Endothelial cell of umbilical vein (primary cell): ENCODE results near the gene SERF2. TPM values are rescaled to one million over a fixed set of nuclear protein-coding genes. Genes with fewer than 3 reads are reported as not detected.

ENCODE experiments used
- BruUV-seq: library from RNA; stranded (reverse); fragments of 400-500 nt; replicated peaks from 2 replicates; lab custom pipeline; 2021; lab: Mats Ljungman, UMichigan
- CTCF ChIA-PET: fragments of 300-600, 350-600 bp; sonication (Branson Sonifier 250); formaldehyde crosslinking; loops from one replicate; lab custom pipeline; 2021; ENCODE audit warnings: antibody characterized with exemption, inconsistent platforms; lab: Charles Lee
- POLR2A ChIA-PET: fragments of 300-600, 350-600 bp; sonication (Branson Sonifier 250); formaldehyde crosslinking; loops from one replicate; lab custom pipeline; 2021; ENCODE audit warnings: antibody characterized with exemption, inconsistent platforms; lab: Charles Lee
- DNase-seq: peaks from one replicate; pipeline ENCODE4 v3.0.0-alpha.2; 2011; ENCODE audit warnings: low read depth, low spot score
- FAIRE-seq: peaks from 2 replicates; lab custom pipeline; 2011; peaks lifted over from hg19 to GRCh38; lab: Jason Lieb, UNC
- H2AFZ ChIP-seq: 2 replicates; pipeline ENCODE4 v1.6.0; 2012; ENCODE audit warnings: low read depth, low read length, control low read depth, inconsistent platforms
- H3K27ac ChIP-seq: 2 replicates; pipeline ENCODE4 v1.5.1; 2011; ENCODE audit warnings: low read depth, mild to moderate bottlenecking, control low read depth, low read length, moderate library complexity; ENCODE audit not compliant: insufficient read depth
- H3K27me3 ChIP-seq, 2 experiments: 2 replicates each; pipeline versions ENCODE4 v1.6.0 to v1.6.1; 2011; ENCODE audit warnings: low read length in 2 of 2, mixed read lengths in 1 of 2; ENCODE audit not compliant: control insufficient read depth in 2 of 2, insufficient read depth in 2 of 2
- H3K36me3 ChIP-seq, 2 experiments: 2 replicates in 1 of 2; 3 replicates in 1 of 2; pipeline ENCODE4 v1.5.1; 2011; ENCODE audit warnings: low read length in 2 of 2, mild to moderate bottlenecking in 1 of 2, moderate library complexity in 1 of 2; ENCODE audit not compliant: control insufficient read depth in 2 of 2, insufficient read depth in 2 of 2; ENCODE audit errors: extremely low read depth in 1 of 2
- H3K4me1 ChIP-seq: 3 replicates; pipeline ENCODE4 v1.5.1; 2011; ENCODE audit warnings: mild to moderate bottlenecking, low read length; ENCODE audit not compliant: control insufficient read depth, insufficient read depth; ENCODE audit errors: extremely low read depth
- H3K4me2 ChIP-seq: 2 replicates; pipeline ENCODE4 v1.6.1; 2011; ENCODE audit warnings: low read length, control low read depth, mixed read lengths; ENCODE audit not compliant: insufficient read depth
- H3K4me3 ChIP-seq, 3 experiments: fragments of 200-600 bp in 1 of 3; sonication (generic), shearing (Covaris generic) in 1 of 3; replicated peaks in 1 of 3; 2 replicates each; pipeline ENCODE4 v1.5.1; 2011 to 2016; ENCODE audit warnings: control low read depth in 3 of 3, low read length in 3 of 3, mild to moderate bottlenecking in 2 of 3, inconsistent platforms in 1 of 3, low read depth in 1 of 3, moderate library complexity in 1 of 3; ENCODE audit not compliant: insufficient read depth in 1 of 3
- H3K79me2 ChIP-seq: 2 replicates; pipeline ENCODE4 v1.6.0; 2012; ENCODE audit warnings: low read length, inconsistent platforms; ENCODE audit not compliant: control insufficient read depth, insufficient read depth
- H3K9ac ChIP-seq: replicated peaks from 2 replicates; pipeline ENCODE3; 2011; ENCODE audit warnings: low read length, control low read depth; ENCODE audit not compliant: insufficient read depth; ENCODE audit errors: extremely low read depth
- H3K9me1 ChIP-seq: replicated peaks from 3 replicates; pipeline ENCODE4 v1.6.0; 2011; ENCODE audit warnings: mild to moderate bottlenecking, low read length; ENCODE audit not compliant: control insufficient read depth, insufficient read depth; ENCODE audit errors: extremely low read depth
- H3K9me3 ChIP-seq: replicated peaks from 2 replicates; pipeline ENCODE4 v1.5.1; 2012; ENCODE audit warnings: low read length, inconsistent platforms; ENCODE audit not compliant: control insufficient read depth, insufficient read depth
- H4K20me1 ChIP-seq: replicated peaks from 2 replicates; pipeline ENCODE3; 2011; ENCODE audit warnings: mild to moderate bottlenecking, low read length; ENCODE audit not compliant: control insufficient read depth, insufficient read depth; ENCODE audit errors: extremely low read depth
- CTCF ChIP-seq, 2 donors: IDR thresholded peaks; 1 replicate in 1 of 2; 2 replicates in 1 of 2; pipeline ENCODE4 v1.5.1; 2011; ENCODE audit warnings: low read length in 2 of 2, mild to moderate bottlenecking in 2 of 2, moderate library complexity in 2 of 2, control low read depth in 1 of 2, inconsistent platforms in 1 of 2, low read depth in 1 of 2; ENCODE audit not compliant: insufficient read depth in 1 of 2; ENCODE audit errors: extremely low read depth in 1 of 2
- EZH2 ChIP-seq: IDR thresholded peaks from 2 replicates; pipeline ENCODE4 v1.6.1; 2012; ENCODE audit warnings: borderline replicate concordance, low read depth, mild to moderate bottlenecking, moderate library complexity, low read length, inconsistent platforms; ENCODE audit not compliant: severe bottlenecking
- FOS ChIP-seq: IDR thresholded peaks from 2 replicates; pipeline ENCODE4 v1.6.1; 2011; ENCODE audit warnings: mild to moderate bottlenecking, low read length, moderate library complexity, borderline replicate concordance; ENCODE audit not compliant: insufficient read depth
- GATA2 ChIP-seq: IDR thresholded peaks from 2 replicates; pipeline ENCODE4 v1.7.0; 2011; ENCODE audit warnings: low read depth, mild to moderate bottlenecking, moderate library complexity, mixed read lengths, low read length; ENCODE audit not compliant: insufficient read length, insufficient read depth
- JUN ChIP-seq: IDR thresholded peaks from 2 replicates; pipeline ENCODE4 v1.6.1; 2011; ENCODE audit warnings: borderline replicate concordance, low read depth; ENCODE audit not compliant: insufficient read length, insufficient read depth
- MYC ChIP-seq: IDR thresholded peaks from one replicate; pipeline ENCODE4 v1.6.1; 2011; ENCODE audit warnings: mild to moderate bottlenecking, low read depth, low read length
- POLR2A ChIP-seq: IDR thresholded peaks from 2 replicates; pipeline ENCODE4 v1.6.1; 2012; ENCODE audit warnings: low read depth, mild to moderate bottlenecking, control low read depth, low read length
- POLR2AphosphoS5 ChIP-seq: IDR thresholded peaks from 2 replicates; pipeline ENCODE4 v1.6.1; 2012; ENCODE audit warnings: low read depth, mild to moderate bottlenecking, control low read depth, low read length, moderate library complexity; ENCODE audit not compliant: insufficient read depth
- dilution Hi-C: fragments of 300-500 bp; cut with MboI; formaldehyde crosslinking; loops from one replicate; pipeline ENCODE4 v1.15.0; 2019; ENCODE audit warnings: low sequenced_read_pairs; ENCODE audit not compliant: extremely low pct_ligation_motif_present
- intact Hi-C: fragments of 100-400 bp; cut with micrococcal nuclease; formaldehyde crosslinking; loops from one replicate; pipeline ENCODE4 v1.10.0; 2022
- polyA plus RNA-seq, 4 experiments: library from polyadenylated mRNA; depleted of rRNA in 3 of 4; stranded (reverse) in 3 of 4; unstranded in 1 of 4; fragments of >200 nt; gene quantifications; 2 replicates each; pipeline versions ENCODE4 v1.2.1 to v1.2.3, GENCODE V29; 2011 to 2012; ENCODE audit warnings: missing spikeins in 1 of 4
- total RNA-seq: library from RNA; stranded (reverse); gene quantifications from 2 replicates; pipeline ENCODE4 v1.2.3, GENCODE V29; 2021
- TF ChIP-seq, protein P1 (sequence below): IDR thresholded peaks from 2 replicates; pipeline ENCODE4 v1.6.1; 2011; ENCODE audit not compliant: insufficient read depth, insufficient read length

The SERF2 gene
- total and polyA plus RNA-seq, 2 donors (not counting 3 experiments of a cell fraction or from before 2014, with no cell fraction given) = 970 to 1,481 TPM

DNA sequence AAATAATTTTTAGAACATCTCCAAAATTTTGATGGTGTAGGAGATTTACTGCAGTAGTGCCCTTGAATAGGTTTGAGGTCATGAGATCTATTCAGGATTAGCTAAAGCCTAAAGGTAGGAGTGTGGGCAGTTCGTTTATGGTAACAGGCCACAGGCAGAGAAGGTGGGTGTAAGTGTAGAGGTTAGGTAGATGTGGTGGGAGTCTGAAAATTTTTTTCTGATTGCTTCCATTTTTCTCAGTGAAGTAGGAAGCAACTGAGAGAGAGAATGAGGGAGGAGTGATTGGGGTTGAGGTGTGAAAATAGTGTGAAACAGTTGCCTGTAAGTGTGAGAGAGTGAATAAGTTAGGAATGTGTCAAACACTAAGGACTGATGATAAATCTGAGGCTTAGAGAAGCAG lies 13.1 kb upstream of the SERF2 start:
- no peaks in the 10 kb centered on the region for H3K36me3 ChIP-seq
- POLR2A ChIA-PET = interaction anchor here (0.6 kb wide), 1 partner anchor 7 kb away, joined by 3 read pairs; no protein-coding TSS in a partner anchor
- H3K4me2 ChIP-seq = no peak overlapping the region
- no peaks in the 10 kb centered on the region for H3K9me1 ChIP-seq
- H2AFZ ChIP-seq = no peak overlapping the region
- H3K27me3 ChIP-seq = no peaks in the 10 kb centered on the region
- H3K9me3 ChIP-seq = no peaks in the 10 kb centered on the region
- H3K27ac ChIP-seq = no peak overlapping the region
- no peaks in the 10 kb centered on the region for H3K79me2 ChIP-seq
- intact Hi-C loops = no loop called here
- FAIRE-seq (no peak), DNase-seq (no peak)
- CTCF ChIA-PET = interaction anchor here (2.8 kb wide), 1 partner anchor 10 kb away, joined by 24 read pairs; no protein-coding TSS in a partner anchor
- H3K4me3 ChIP-seq = no peak overlapping the region
- no peak overlapping the region for H3K9ac ChIP-seq
- H4K20me1 ChIP-seq = no peaks in the 10 kb centered on the region
- dilution Hi-C loops = no loop called here
- no TSS peak for BruUV-seq
- TF ChIP-seq FOS (no peak), GATA2 (no peak), CTCF (IDR thresholded peaks at IDR 0.05; ENCODE audit: extremely low read depth in 1 of 2, insufficient read depth in 1 of 2, low read depth in 1 of 2, low read length in 2 of 2) (no peak)
- TF ChIP-seq, protein P1, sequence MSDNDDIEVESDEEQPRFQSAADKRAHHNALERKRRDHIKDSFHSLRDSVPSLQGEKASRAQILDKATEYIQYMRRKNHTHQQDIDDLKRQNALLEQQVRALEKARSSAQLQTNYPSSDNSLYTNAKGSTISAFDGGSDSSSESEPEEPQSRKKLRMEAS = no peak
- peaks cover 3% of the 10 kb centered on the region for H3K4me1 ChIP-seq

DNA sequence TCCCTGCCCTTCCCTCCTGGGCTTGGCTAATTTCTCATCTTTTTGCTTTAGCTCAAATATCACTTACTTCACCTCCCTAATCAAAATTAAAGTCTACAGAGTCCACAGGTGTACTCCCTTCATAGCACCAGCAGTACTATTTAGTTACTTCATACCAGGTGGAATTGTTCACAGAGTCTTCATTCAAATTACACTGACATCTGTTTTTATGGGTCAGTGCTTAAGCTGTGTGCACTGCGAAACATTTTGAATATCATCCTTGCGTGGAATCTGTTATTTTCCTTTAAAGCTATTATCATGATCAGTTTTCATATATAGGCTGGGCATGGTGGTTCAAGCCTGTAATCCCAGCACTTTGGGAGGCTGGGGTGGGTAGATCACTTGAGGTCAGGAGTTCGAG lies 2.7 kb upstream of the SERF2 start:
- FAIRE-seq = no peak
- no peaks in the 10 kb centered on the region for H3K9me1 ChIP-seq
- H3K4me2 ChIP-seq = no peak overlapping the region
- no peak overlapping the region for H3K4me3 ChIP-seq
- no TSS peak for BruUV-seq
- H2AFZ ChIP-seq = no peak overlapping the region
- H3K9me3 ChIP-seq = no peaks in the 10 kb centered on the region
- H4K20me1 ChIP-seq = no peaks in the 10 kb centered on the region
- no peak for DNase-seq
- H3K9ac ChIP-seq = no peak overlapping the region
- H3K27ac ChIP-seq = no peak overlapping the region
- TF ChIP-seq, protein P1 = no peak
- TF ChIP-seq POLR2AphosphoS5 (no peak), FOS (no peak), CTCF (IDR thresholded peaks at IDR 0.05; ENCODE audit: extremely low read depth in 1 of 2, insufficient read depth in 1 of 2, low read depth in 1 of 2, low read length in 2 of 2) (no peak), GATA2 (no peak), EZH2 (no peak), JUN (no peak), POLR2A (no peak), MYC (no peak)
- intact Hi-C loops (no loop called here), dilution Hi-C loops (no loop called here)
- peaks cover 19% of the 10 kb centered on the region for H3K4me1 ChIP-seq
- peaks cover 22% of the 10 kb centered on the region for H3K79me2 ChIP-seq
- ChIA-PET POLR2A (no interaction called here), CTCF (interaction anchor here (2.6 kb wide), 1 partner anchor 12 kb away, joined by 24 read pairs; the partner anchor contains the start of gene ELL3)
- H3K36me3 ChIP-seq = peaks cover 6 to 8% of the 10 kb centered on the region in 2 experiments
- H3K27me3 ChIP-seq = no peaks in the 10 kb centered on the region
